Activated CD4-positive, alpha-beta T cell treated with anti-CD3 and anti-CD28 coated beads, Interleukin-2, amount 10 ng/mL, durations not matched to agents 24 days and 14 days (primary cell): ENCODE data around the gene ABHD12. TPM values are rescaled to one million over a fixed set of nuclear protein-coding genes. Genes with fewer than 3 reads are reported as not detected.
"Not testable (repeated sequence)": the region's sequence is repeated elsewhere in the genome, so short reads cannot be mapped to it uniquely, and the experiment has no call there.

Experiments
- DNase-seq: peaks from one replicate; pipeline ENCODE4 v3.0.0; 2022
- H3K27ac Mint-ChIP-seq: one replicate; pipeline ENCODE4 v1.8.0; 2022; ENCODE audit warnings: mild to moderate bottlenecking, mixed read lengths
- H3K27me3 Mint-ChIP-seq: one replicate; pipeline ENCODE4 v1.8.0; 2022; ENCODE audit warnings: mixed read lengths
- H3K36me3 Mint-ChIP-seq: one replicate; pipeline ENCODE4 v1.8.0; 2022; ENCODE audit warnings: low read depth, mild to moderate bottlenecking, mixed read lengths
- H3K4me1 Mint-ChIP-seq: one replicate; pipeline ENCODE4 v1.8.0; 2021; ENCODE audit warnings: mixed read lengths
- H3K4me3 Mint-ChIP-seq: one replicate; pipeline ENCODE4 v1.8.0; 2022; ENCODE audit warnings: mild to moderate bottlenecking, moderate library complexity, mixed read lengths
- H3K9me3 Mint-ChIP-seq: one replicate; pipeline ENCODE4 v1.8.0; 2021; ENCODE audit warnings: mixed read lengths
- intact Hi-C: fragments of 100-400 bp; cut with micrococcal nuclease; formaldehyde crosslinking; loops from one replicate; pipeline ENCODE4 v1.15.1; 2023
- total RNA-seq: library from RNA; stranded (reverse); gene quantifications from 2 replicates; pipeline ENCODE4 v1.2.3, GENCODE V29; 2022

Gene ABHD12
- total RNA-seq, 1 donor from 2014 or later: 30.0 TPM

- Mint-ChIP-seq H3K4me3 (no peak overlapping the region), H3K27me3 (no peaks in the 10 kb centered on the region), H3K27ac (no peak overlapping the region), H3K36me3 (peaks cover 15% of the 10 kb centered on the region), H3K9me3 (no peaks in the 10 kb centered on the region), H3K4me1 (peaks cover 21% of the 10 kb centered on the region)
- no peak for DNase-seq
- intact Hi-C loops: no loop called here
These were observed 72.0 kb downstream of the ABHD12 start for GRCh38 chr20:25318471-25319240.

GRCh38 chr20:25317351-25318075 is 73.1 kb downstream of the ABHD12 start:
- no peak for DNase-seq
- intact Hi-C loops: no loop called here
- Mint-ChIP-seq H3K27me3 (no peaks in the 10 kb centered on the region), H3K4me1 (peaks cover 20% of the 10 kb centered on the region), H3K4me3 (no peak overlapping the region), H3K36me3 (peaks cover 13% of the 10 kb centered on the region), H3K27ac (no peak overlapping the region), H3K9me3 (no peaks in the 10 kb centered on the region)

GRCh38 chr20:25316506-25317190 is 74.0 kb downstream of the ABHD12 start:
- Mint-ChIP-seq H3K4me3 (no peak overlapping the region), H3K27ac (no peak overlapping the region), H3K4me1 (peaks cover 19% of the 10 kb centered on the region), H3K9me3 (no peaks in the 10 kb centered on the region), H3K27me3 (no peaks in the 10 kb centered on the region), H3K36me3 (peaks cover 9% of the 10 kb centered on the region)
- DNase-seq: no peak
- intact Hi-C loops: no loop called here

- intact Hi-C loops: no loop called here
- peaks cover 23% of the 10 kb centered on the region for H3K4me1 Mint-ChIP-seq
- DNase-seq: no peak
- no peak overlapping the region for H3K4me3 Mint-ChIP-seq
- peak overlapping the region; percentile 22 for H3K27ac Mint-ChIP-seq
- no peaks in the 10 kb centered on the region for H3K27me3 Mint-ChIP-seq
- H3K36me3 Mint-ChIP-seq: peaks cover 9% of the 10 kb centered on the region
- no peaks in the 10 kb centered on the region for H3K9me3 Mint-ChIP-seq
These were observed 75.0 kb downstream of the ABHD12 start for GRCh38 chr20:25315418-25316210.

DNA sequence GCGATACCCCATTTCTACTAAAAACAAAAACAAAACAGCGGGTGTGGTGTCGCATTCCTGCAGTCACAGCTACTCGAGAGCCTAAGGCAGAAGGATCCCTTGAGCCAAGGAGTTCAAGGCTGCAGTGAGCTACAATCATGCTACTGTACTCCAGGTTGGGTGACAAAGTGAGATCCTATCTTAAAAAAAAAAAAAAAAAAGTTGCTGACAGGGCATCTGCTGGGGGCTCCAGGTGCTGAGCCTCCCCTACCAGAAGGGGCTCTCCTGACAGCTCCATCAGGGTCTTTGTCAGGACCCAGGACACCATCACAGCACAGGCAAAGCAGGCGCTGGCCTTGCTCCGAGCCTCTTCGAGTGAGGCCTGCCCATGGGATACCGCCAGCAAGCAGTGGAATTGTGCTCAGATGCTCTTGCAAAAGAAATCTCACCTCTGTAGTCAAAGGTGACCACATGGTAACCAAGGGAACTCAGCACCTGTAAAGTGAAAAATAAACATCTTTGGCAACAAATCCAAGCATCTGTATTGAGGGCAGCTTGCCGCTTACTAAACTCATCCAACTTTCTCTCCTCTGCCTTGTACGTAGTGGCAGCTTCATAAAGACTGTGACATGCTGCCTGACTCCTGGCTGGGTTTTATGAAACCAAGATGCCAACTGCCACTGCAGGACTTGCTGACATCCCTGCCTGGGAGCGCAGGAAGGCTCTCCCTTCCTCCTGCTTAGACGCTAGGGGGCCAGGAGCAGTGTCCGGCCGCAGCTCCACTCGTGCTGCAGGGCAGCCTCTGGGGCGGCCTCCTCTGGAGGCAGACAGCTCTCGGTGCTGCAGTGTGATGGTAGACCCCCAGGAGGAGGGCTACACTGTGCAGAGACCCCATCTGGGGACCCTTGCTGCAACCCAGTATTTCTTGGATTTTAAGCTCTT is 75.9 kb downstream of the ABHD12 start:
- peak overlapping the region; percentile 24 for H3K27ac Mint-ChIP-seq
- peaks cover 9% of the 10 kb centered on the region for H3K36me3 Mint-ChIP-seq
- peaks cover 30% of the 10 kb centered on the region for H3K4me1 Mint-ChIP-seq
- no peaks in the 10 kb centered on the region for H3K9me3 Mint-ChIP-seq
- DNase-seq: no peak
- H3K4me3 Mint-ChIP-seq: no peak overlapping the region
- intact Hi-C loops: loop anchor here (5.0 kb wide), 2 partner anchors 322 to 367 kb away; partner anchors contain the start of genes APMAP and CST7
- no peaks in the 10 kb centered on the region for H3K27me3 Mint-ChIP-seq

DNA sequence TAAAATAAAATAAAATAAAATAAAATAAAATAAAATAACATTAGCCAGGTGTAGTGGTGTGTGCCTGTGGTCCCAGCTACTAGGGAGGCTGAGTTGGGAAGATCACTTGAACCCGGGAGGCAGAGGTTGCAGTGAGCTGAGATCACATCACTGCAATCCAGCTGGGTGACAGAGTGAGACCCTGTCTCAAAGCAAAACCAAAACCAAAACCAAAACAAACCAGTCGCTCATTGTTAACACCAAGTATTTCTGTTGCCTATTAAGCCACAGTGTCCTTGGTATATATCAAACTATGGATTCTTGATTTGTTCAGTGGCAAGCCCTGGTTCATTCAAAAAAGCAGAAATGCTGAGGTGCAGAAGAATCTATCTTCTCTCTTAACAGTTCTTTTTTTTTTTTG is 77.0 kb downstream of the ABHD12 start:
- DNase-seq: no peak
- Mint-ChIP-seq H3K36me3 (peaks cover 10% of the 10 kb centered on the region), H3K9me3 (no peaks in the 10 kb centered on the region), H3K4me1 (peaks cover 37% of the 10 kb centered on the region), H3K27me3 (no peaks in the 10 kb centered on the region), H3K4me3 (peak overlapping the region; percentile 28), H3K27ac (peak overlapping the region; percentile 29)
- intact Hi-C loops: loop anchor here (5.0 kb wide), 2 partner anchors 321 to 366 kb away; partner anchors contain the start of genes APMAP and CST7

DNA sequence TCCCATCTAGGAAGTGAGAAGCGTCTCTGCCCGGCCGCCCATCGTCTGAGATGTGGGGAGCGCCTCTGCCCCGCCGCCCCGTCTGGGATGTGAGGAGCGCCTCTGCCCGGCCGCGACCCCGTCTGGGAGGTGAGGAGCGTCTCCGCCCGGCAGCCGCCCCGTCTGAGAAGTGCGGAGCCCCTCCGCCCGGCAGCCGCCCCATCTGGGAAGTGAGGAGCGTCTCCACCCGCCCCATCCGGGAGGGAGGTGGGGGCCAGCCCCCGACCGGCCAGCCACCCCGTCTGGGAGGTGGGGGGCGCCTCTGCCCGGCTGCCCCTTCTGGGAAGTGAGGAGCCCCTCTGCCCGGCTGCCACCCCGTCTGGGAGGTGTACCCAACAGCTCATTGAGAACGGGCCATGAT is 77.9 kb downstream of the ABHD12 start:
- H3K27me3 Mint-ChIP-seq, H3K27ac Mint-ChIP-seq, H3K9me3 Mint-ChIP-seq, H3K36me3 Mint-ChIP-seq, H3K4me3 Mint-ChIP-seq, DNase-seq: not testable (repeated sequence)
- intact Hi-C loops: loop anchor here (5.0 kb wide), 2 partner anchors 320 to 365 kb away; partner anchors contain the start of genes APMAP and CST7
- H3K4me1 Mint-ChIP-seq: peaks cover 36% of the 10 kb centered on the region

- Mint-ChIP-seq H3K27me3 (no peaks in the 10 kb centered on the region), H3K9me3 (no peaks in the 10 kb centered on the region), H3K4me3 (peak overlapping the region; percentile 85), H3K36me3 (peaks cover 5% of the 10 kb centered on the region), H3K4me1 (peaks cover 34% of the 10 kb centered on the region), H3K27ac (peak overlapping the region; percentile 98)
- DNase-seq: no peak
- intact Hi-C loops: loop anchor here (1.0 to 5.0 kb wide), 8 partner anchors 61 to 364 kb away; partner anchors contain the start of genes ABHD12, ACSS1, APMAP and CST7
These were observed 79.5 kb downstream of the ABHD12 start for GRCh38 chr20:25310921-25311728.

DNA sequence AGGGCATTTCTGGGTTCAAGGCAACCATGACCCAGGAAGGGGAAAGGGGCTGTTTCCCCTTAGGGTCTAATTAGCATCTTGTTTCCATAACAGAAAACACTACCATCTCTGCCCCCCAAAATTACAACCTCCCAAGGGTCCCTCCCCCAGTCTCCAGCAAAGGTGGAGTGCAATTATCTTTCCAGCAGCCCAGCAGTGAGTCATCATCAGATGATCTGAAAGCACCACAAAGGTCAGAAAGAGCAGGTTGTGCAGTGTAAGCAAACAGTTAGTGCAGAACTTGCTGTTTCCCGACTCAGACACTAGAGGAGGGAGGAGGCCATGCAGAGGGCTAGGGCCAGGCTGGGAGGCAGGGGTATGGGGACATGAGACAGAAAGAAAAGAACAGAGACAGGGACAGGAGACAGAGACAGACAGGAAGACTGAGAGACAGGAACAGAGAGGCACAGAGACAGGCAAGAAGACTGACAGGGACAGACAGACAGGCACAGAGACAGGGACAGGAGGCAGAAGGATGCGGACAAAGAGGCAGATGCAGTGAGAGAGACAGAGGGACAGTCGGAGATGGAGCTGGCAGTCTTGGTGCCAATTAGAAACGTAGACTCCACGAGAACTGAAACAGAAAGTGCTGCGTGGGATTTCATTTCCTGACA is 80.2 kb downstream of the ABHD12 start:
- peaks cover 5% of the 10 kb centered on the region for H3K36me3 Mint-ChIP-seq
- H3K27me3 Mint-ChIP-seq: no peaks in the 10 kb centered on the region
- no peaks in the 10 kb centered on the region for H3K9me3 Mint-ChIP-seq
- peaks cover 31% of the 10 kb centered on the region for H3K4me1 Mint-ChIP-seq
- peak overlapping the region; percentile 98 for H3K27ac Mint-ChIP-seq
- intact Hi-C loops: loop anchor here (1.0 to 5.0 kb wide), 8 partner anchors 62 to 363 kb away; partner anchors contain the start of genes ABHD12, ACSS1, APMAP and CST7
- peak overlapping the region; percentile 85 for H3K4me3 Mint-ChIP-seq
- peak; percentile 88 for DNase-seq

DNA sequence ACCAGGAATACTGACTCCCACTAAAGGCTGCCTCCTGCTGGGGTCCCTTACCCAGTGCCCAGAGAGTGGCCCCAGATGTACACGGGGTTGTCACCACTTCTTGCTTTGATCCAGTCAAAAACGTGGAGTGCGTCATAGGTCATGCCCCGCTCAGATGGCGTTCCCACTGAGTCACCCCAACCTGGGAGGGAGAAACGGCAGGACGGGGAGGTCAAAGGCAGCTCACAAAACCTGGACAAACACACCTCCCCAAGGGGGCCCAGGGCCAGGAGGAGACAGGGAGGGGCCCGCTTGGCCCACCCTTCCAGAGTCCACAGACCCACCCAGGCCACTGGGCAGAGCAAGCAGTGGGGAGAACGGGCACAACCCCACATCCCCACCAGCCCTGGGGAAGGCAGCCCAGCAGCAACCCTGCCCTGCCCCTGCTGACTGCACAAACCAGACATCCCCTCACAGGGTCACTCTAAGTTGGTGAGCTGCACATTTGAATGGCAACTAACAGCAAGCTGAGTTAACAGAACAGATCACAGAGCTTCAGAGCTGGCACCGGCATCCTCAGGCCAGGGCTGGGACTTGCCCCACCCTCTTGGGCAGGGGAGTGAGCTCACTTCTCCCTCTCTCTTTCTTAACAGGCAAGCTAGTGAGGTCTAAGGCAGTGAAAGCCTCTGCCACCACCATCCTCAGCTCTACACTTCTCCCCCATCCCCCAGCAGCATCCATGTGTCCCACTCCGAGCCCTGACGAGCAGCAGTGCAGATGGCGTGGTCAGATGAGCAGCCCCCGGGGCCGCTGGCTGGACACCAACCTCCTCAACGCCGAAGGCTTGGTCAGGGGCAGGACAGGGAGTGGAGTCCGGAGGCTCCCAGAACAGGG is 81.0 kb downstream of the ABHD12 start:
- no peaks in the 10 kb centered on the region for H3K9me3 Mint-ChIP-seq
- H3K27ac Mint-ChIP-seq: peak overlapping the region; percentile 98
- H3K4me1 Mint-ChIP-seq: peaks cover 30% of the 10 kb centered on the region
- peak overlapping the region; percentile 14 for H3K4me3 Mint-ChIP-seq
- DNase-seq: no peak
- intact Hi-C loops: loop anchor here (1.0 to 5.0 kb wide), 8 partner anchors 63 to 362 kb away; partner anchors contain the start of genes ABHD12, ACSS1, APMAP and CST7
- no peaks in the 10 kb centered on the region for H3K27me3 Mint-ChIP-seq
- peaks cover 5% of the 10 kb centered on the region for H3K36me3 Mint-ChIP-seq
